Dermis microvascular lymphatic vessel endothelial cell (primary cell): ENCODE data around the gene VTA1. TPM values are rescaled to one million over a fixed set of nuclear protein-coding genes. Genes with fewer than 3 reads are reported as not detected.
"Not testable (repeated sequence)": the region's sequence is repeated elsewhere in the genome, so short reads cannot be mapped to it uniquely, and the experiment has no call there.

Experiments
- DNase-seq, 2 donors: peaks; one replicate each; pipeline versions ENCODE4 v3.0.0 to v3.0.0-alpha.2; 2010; ENCODE audit warnings: low read depth in 2 of 2
- total RNA-seq: library from RNA; depleted of rRNA; stranded (reverse); fragments of >200 nt; gene quantifications from 2 replicates; pipeline ENCODE4 v1.2.1, GENCODE V29; 2014

Gene VTA1
- total RNA-seq, 1 donor from 2014 or later = 21.7 TPM

GRCh38 chr6:142225552-142225951 is 78.5 kb downstream of the VTA1 start:
- DNase-seq = no peak

- no peak for DNase-seq
Measured at GRCh38 chr6:142226731-142227130, 79.7 kb downstream of the VTA1 start.

- not testable (repeated sequence) for DNase-seq
Measured at GRCh38 chr6:142229518-142230270, 82.6 kb downstream of the VTA1 start.

- DNase-seq = peak; percentile 4 to 75
Measured at GRCh38 chr6:142232206-142233044, 85.4 kb downstream of the VTA1 start.

GRCh38 chr6:142233945-142234682 is 87.1 kb downstream of the VTA1 start:
- no peak for DNase-seq

- no peak for DNase-seq
Measured at GRCh38 chr6:142235272-142235671, 88.2 kb downstream of the VTA1 start.

GRCh38 chr6:142235791-142236190 is 88.7 kb downstream of the VTA1 start:
- no peak for DNase-seq

GRCh38 chr6:142236691-142237090 is 89.6 kb downstream of the VTA1 start:
- no peak for DNase-seq

GRCh38 chr6:142238881-142239280 is 91.8 kb downstream of the VTA1 start:
- no peak for DNase-seq

- DNase-seq = no peak
Measured at GRCh38 chr6:142240179-142240578, 93.1 kb downstream of the VTA1 start.

GRCh38 chr6:142241061-142241460 is 94.0 kb downstream of the VTA1 start:
- no peak for DNase-seq

- no peak for DNase-seq
Measured at GRCh38 chr6:142242269-142242668, 95.2 kb downstream of the VTA1 start.

GRCh38 chr6:142246960-142247359 is 99.9 kb downstream of the VTA1 start:
- DNase-seq = no peak

- DNase-seq = no peak
Measured at GRCh38 chr6:142249266-142249665, 102.2 kb downstream of the VTA1 start.

GRCh38 chr6:142251930-142252445 is 104.9 kb downstream of the VTA1 start:
- no peak for DNase-seq

GRCh38 chr6:142254513-142254912 is 107.5 kb downstream of the VTA1 start:
- no peak for DNase-seq

- DNase-seq = no peak
Measured at GRCh38 chr6:142255785-142256184, 108.7 kb downstream of the VTA1 start.

GRCh38 chr6:142258305-142258704 is 111.2 kb downstream of the VTA1 start:
- no peak for DNase-seq

GRCh38 chr6:142258757-142259156 is 111.7 kb downstream of the VTA1 start:
- no peak for DNase-seq

GRCh38 chr6:142260748-142261147 is 113.7 kb downstream of the VTA1 start:
- no peak for DNase-seq

- no peak for DNase-seq
Measured at GRCh38 chr6:142262231-142262630, 115.2 kb downstream of the VTA1 start.

- no peak for DNase-seq
Measured at GRCh38 chr6:142265476-142265875, 118.4 kb downstream of the VTA1 start.
